Measurements from ENCODE around the gene NOXRED1. TPM values are rescaled to one million over a fixed set of nuclear protein-coding genes. Genes with fewer than 3 reads are reported as not detected.

Gene NOXRED1
- total and polyA plus RNA-seq, 2 experiments from 2014 or later: 0.06 TPM; not detected in 1

DNA sequence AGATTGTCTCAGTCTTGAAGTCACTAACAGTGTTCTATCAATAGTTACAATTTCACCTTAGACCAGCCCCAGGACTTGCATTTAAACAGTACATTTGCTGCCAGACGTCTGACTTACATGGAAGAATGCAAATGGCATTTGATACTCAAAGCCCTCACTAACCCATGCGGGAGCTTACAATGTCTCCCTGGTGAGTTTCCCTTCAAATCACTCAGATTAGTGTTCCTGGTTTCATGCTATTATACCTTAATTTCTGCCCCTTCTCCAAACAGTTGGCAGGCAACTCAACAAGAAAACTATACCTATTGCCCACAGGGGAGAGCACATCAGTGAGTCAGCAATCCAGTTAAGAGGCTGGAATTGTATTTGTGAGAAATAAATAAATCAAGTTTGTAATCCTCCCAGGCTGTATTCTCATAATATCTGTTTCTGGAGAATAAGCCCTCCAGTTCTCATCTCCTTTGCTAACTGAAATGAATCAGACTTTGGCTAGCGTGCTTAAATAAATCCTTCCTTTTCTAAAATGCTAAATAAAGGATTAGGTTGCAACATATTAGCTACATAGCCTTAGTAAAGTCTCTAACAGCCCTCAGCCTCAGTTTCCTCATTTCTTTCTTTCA is 78.8 kb downstream of the NOXRED1 start:
- TF ChIP-seq, protein P1, sequence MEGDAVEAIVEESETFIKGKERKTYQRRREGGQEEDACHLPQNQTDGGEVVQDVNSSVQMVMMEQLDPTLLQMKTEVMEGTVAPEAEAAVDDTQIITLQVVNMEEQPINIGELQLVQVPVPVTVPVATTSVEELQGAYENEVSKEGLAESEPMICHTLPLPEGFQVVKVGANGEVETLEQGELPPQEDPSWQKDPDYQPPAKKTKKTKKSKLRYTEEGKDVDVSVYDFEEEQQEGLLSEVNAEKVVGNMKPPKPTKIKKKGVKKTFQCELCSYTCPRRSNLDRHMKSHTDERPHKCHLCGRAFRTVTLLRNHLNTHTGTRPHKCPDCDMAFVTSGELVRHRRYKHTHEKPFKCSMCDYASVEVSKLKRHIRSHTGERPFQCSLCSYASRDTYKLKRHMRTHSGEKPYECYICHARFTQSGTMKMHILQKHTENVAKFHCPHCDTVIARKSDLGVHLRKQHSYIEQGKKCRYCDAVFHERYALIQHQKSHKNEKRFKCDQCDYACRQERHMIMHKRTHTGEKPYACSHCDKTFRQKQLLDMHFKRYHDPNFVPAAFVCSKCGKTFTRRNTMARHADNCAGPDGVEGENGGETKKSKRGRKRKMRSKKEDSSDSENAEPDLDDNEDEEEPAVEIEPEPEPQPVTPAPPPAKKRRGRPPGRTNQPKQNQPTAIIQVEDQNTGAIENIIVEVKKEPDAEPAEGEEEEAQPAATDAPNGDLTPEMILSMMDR (IDR thresholded peaks at IDR 0.05; ENCODE audit: low read depth, low read length): no peak
- DNase-seq (ENCODE audit: low read depth in 1 of 2, low spot score in 1 of 2): no peak
- H3K36me3 ChIP-seq: peaks cover 10% of the 10 kb centered on the region
- no peaks in the 10 kb centered on the region for H3K4me1 ChIP-seq (ENCODE audit: low read depth)
- H3K9me3 ChIP-seq (ENCODE audit: low read depth): no peaks in the 10 kb centered on the region
- H3K27ac ChIP-seq: no peak overlapping the region
- no peaks in the 10 kb centered on the region for H3K27me3 ChIP-seq
- H3K4me3 ChIP-seq: no peak overlapping the region

Other genes with a start within 250 kb of the NOXRED1 start
- gene TMEM63C, start 241.7 kb downstream of the NOXRED1 start, total RNA-seq: 0.36 and 0.74 TPM in 2 replicates
- 0.80 and 1.1 TPM in 2 replicates for gene TMEM63C, start 241.7 kb downstream of the NOXRED1 start, polyA plus RNA-seq
- 0.09 TPM in 1 of 2 replicates, not detected in the other for gene NGB, start 152.3 kb downstream of the NOXRED1 start, total RNA-seq
- not detected in 2 replicates for gene NGB, start 152.3 kb downstream of the NOXRED1 start, polyA plus RNA-seq
- 29.2 and 32.1 TPM in 2 replicates for gene POMT2, start 102.6 kb downstream of the NOXRED1 start, total RNA-seq
- gene POMT2, start 102.6 kb downstream of the NOXRED1 start, polyA plus RNA-seq: 32.3 and 40.8 TPM in 2 replicates
- gene GSTZ1, start 102.5 kb downstream of the NOXRED1 start, total RNA-seq: 43.7 and 51.2 TPM in 2 replicates
- 45.0 and 52.3 TPM in 2 replicates for gene GSTZ1, start 102.5 kb downstream of the NOXRED1 start, polyA plus RNA-seq
- 6.6 and 8.9 TPM in 2 replicates for gene TMED8, start 46.4 kb downstream of the NOXRED1 start, total RNA-seq
- gene TMED8, start 46.4 kb downstream of the NOXRED1 start, polyA plus RNA-seq: 3.4 and 6.2 TPM in 2 replicates
- gene SAMD15, start 46.1 kb downstream of the NOXRED1 start, total RNA-seq: 2.2 and 3.6 TPM in 2 replicates
- gene SAMD15, start 46.1 kb downstream of the NOXRED1 start, polyA plus RNA-seq: 0.45 and 2.1 TPM in 2 replicates
- gene VIPAS39, start 34.1 kb upstream of the NOXRED1 start, total RNA-seq: 19.4 and 24.5 TPM in 2 replicates
- gene VIPAS39, start 34.1 kb upstream of the NOXRED1 start, polyA plus RNA-seq: 16.1 and 21.3 TPM in 2 replicates
- gene AHSA1, start 34.6 kb upstream of the NOXRED1 start, total RNA-seq: 193 and 209 TPM in 2 replicates
- gene AHSA1, start 34.6 kb upstream of the NOXRED1 start, polyA plus RNA-seq: 137 and 182 TPM in 2 replicates
- 0.53 and 0.83 TPM in 2 replicates for gene ISM2, start 75.3 kb upstream of the NOXRED1 start, total RNA-seq
- gene ISM2, start 75.3 kb upstream of the NOXRED1 start, polyA plus RNA-seq: not detected in 2 replicates
- gene SPTLC2, start 193.1 kb upstream of the NOXRED1 start, total RNA-seq: 13.9 and 17.8 TPM in 2 replicates
- gene SPTLC2, start 193.1 kb upstream of the NOXRED1 start, polyA plus RNA-seq: 14.4 and 17.3 TPM in 2 replicates

Data from cardiac muscle cell (in vitro differentiated cells and primary cell).